IMR-90 (cell line): ENCODE data around the gene CSKMT.

ENCODE experiments used
- CEBPB ChIP-seq: IDR thresholded peaks from 2 replicates; pipeline ENCODE4 v1.6.1; 2012; ENCODE audit warnings: low read depth, low read length, improper control_type of control experiment
- FOS ChIP-seq: fragments of 150-350 bp; IDR thresholded peaks from 2 replicates; pipeline ENCODE4 v1.6.1; 2016; ENCODE audit warnings: low read depth, low read length
- MAFK ChIP-seq: IDR thresholded peaks from 2 replicates; pipeline ENCODE4 v1.6.1; 2012; ENCODE audit warnings: low read depth, low read length, improper control_type of control experiment
- MAZ ChIP-seq: IDR thresholded peaks from 2 replicates; pipeline ENCODE4 v1.6.1; 2012; ENCODE audit warnings: low read depth, mild to moderate bottlenecking, low read length, improper control_type of control experiment, moderate library complexity, borderline replicate concordance
- MXI1 ChIP-seq: IDR thresholded peaks from 2 replicates; pipeline ENCODE4 v1.6.1; 2012; ENCODE audit warnings: low read depth, mild to moderate bottlenecking, low read length, moderate library complexity, borderline replicate concordance
- POLR2A ChIP-seq: IDR thresholded peaks from 2 replicates; pipeline ENCODE4 v1.6.1; 2012; ENCODE audit warnings: mild to moderate bottlenecking, low read depth, low read length
- RAD21 ChIP-seq: IDR thresholded peaks from 2 replicates; pipeline ENCODE4 v1.6.1; 2012; ENCODE audit warnings: low read length, improper control_type of control experiment
- RCOR1 ChIP-seq: IDR thresholded peaks from 2 replicates; pipeline ENCODE4 v1.6.1; 2012; ENCODE audit warnings: mild to moderate bottlenecking, low read length, improper control_type of control experiment; ENCODE audit not compliant: insufficient replicate concordance
- RFX5 ChIP-seq: IDR thresholded peaks from 2 replicates; pipeline ENCODE4 v1.8.0; 2012; ENCODE audit warnings: low read depth, mild to moderate bottlenecking, low read length, moderate library complexity
- SMC3 ChIP-seq: fragments of 150-350 bp; IDR thresholded peaks from 2 replicates; pipeline ENCODE4 v1.6.1; 2016; ENCODE audit warnings: low read depth, mild to moderate bottlenecking, antibody characterized with exemption, low read length, moderate library complexity
- USF2 ChIP-seq: fragments of 150-350 bp; IDR thresholded peaks from 2 replicates; pipeline ENCODE4 v1.6.1; 2017; ENCODE audit warnings: mild to moderate bottlenecking, antibody characterized with exemption, low read length, low read depth
- TF ChIP-seq, protein P1 (sequence below): conservative IDR thresholded peaks from 2 replicates; pipeline ENCODE4 v1.5.1; 2012; ENCODE audit warnings: mild to moderate bottlenecking, low read depth, low read length, improper control_type of control experiment
- TF ChIP-seq, protein P2 (sequence below): fragments of 150-350 bp; IDR thresholded peaks from 2 replicates; pipeline ENCODE4 v1.6.1; 2016; ENCODE audit warnings: low read depth, mild to moderate bottlenecking, low read length, moderate library complexity, borderline replicate concordance

DNA sequence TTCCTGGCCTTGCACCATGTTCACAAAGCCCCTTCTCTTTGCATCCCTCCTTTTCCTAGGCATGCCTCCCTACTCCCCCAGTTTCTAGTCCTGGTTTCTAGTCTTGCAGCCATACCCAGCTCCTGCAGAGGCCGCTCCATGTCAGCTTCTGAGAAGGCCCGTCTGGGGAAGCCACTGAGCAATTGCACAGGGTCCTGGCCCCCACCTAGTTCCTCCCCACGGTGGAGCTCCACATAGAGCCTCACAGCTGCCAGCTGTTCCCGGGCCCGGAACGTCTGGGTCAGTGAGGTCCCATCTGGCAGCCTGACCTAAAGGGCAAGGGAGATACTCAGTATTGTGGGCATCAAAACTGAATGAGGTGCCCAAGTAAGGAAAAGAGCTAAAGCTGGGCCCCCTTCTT lies 11.6 kb downstream of the CSKMT start:
- TF ChIP-seq, protein P1, sequence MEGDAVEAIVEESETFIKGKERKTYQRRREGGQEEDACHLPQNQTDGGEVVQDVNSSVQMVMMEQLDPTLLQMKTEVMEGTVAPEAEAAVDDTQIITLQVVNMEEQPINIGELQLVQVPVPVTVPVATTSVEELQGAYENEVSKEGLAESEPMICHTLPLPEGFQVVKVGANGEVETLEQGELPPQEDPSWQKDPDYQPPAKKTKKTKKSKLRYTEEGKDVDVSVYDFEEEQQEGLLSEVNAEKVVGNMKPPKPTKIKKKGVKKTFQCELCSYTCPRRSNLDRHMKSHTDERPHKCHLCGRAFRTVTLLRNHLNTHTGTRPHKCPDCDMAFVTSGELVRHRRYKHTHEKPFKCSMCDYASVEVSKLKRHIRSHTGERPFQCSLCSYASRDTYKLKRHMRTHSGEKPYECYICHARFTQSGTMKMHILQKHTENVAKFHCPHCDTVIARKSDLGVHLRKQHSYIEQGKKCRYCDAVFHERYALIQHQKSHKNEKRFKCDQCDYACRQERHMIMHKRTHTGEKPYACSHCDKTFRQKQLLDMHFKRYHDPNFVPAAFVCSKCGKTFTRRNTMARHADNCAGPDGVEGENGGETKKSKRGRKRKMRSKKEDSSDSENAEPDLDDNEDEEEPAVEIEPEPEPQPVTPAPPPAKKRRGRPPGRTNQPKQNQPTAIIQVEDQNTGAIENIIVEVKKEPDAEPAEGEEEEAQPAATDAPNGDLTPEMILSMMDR, result no peak
- TF ChIP-seq MAZ (no peak), MXI1 (no peak), CEBPB (no peak), MAFK (no peak), RCOR1 (no peak), RAD21 (no peak), POLR2A (no peak), SMC3 (no peak), RFX5 (no peak), USF2 (no peak), FOS (no peak)
- TF ChIP-seq, protein P2, sequence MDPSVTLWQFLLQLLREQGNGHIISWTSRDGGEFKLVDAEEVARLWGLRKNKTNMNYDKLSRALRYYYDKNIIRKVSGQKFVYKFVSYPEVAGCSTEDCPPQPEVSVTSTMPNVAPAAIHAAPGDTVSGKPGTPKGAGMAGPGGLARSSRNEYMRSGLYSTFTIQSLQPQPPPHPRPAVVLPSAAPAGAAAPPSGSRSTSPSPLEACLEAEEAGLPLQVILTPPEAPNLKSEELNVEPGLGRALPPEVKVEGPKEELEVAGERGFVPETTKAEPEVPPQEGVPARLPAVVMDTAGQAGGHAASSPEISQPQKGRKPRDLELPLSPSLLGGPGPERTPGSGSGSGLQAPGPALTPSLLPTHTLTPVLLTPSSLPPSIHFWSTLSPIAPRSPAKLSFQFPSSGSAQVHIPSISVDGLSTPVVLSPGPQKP, result no peak
